GM21515 (cell line): Measurements from ENCODE around the gene GGT6.

Experiments used
- ATAC-seq: cut with Tn5 transposase; IDR thresholded peaks from one replicate; pipeline ENCODE4 v1.9.1; 2021; ENCODE audit not compliant: unreplicated experiment

GGT6 gene

GRCh38 chr17:4527566-4528125 is 32.7 kb downstream of the GGT6 start:
- no peak for ATAC-seq

GRCh38 chr17:4527134-4527533 is 33.2 kb downstream of the GGT6 start:
- no peak for ATAC-seq

DNA sequence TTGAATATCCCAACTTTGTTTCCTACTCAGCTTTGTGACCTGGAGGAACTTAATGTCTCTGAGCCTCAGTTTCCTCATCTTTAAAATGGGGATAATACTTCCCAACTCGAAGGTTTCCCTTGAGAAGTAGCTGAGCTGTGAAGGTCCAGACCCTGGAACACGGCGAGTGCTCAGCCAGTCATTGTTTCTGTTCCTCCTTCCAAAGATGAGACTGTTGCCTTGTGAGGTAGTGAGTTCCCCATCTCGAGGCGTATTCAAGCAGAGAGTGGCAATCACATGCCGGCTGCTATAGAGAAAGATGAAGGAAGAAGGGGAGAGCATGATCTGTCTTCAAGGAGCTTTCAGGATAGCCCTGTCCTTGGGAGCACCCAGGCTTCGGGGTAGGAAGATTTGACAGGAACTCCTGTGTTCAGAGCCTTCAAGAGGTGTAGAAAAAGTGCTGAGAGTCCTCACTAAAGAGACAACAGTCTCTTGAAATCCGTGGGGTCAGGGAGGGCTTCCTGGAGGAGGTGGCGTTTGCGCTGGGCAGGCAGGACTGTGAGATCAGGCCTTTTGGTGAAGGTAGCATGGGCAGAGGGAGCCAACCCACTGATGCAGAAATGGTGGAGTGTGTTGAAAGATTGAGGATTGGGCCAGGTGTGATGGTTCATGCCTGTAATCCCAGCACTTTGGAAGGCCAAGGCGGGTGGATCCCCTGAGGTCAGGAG is 34.5 kb downstream of the GGT6 start:
- no peak for ATAC-seq

DNA sequence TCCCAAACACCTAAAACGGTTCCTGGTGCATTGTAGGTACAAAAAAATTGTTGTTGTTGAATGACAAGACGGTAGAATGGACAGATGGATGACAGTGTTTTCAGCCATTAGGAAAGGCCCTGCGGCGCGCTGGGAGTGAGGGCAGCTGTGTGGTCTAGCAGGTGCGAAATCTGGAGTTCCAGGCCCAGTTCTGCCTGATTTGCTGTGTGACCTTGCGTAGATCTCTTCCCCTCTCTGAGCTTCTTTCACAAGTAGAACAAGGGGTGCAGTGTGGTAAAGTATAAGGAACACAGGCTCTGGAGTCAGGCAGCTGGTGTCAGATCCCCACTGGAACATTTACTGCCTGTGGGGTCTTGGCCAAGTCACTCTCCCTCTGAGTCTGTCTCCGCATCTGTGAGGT is 36.4 kb downstream of the GGT6 start:
- ATAC-seq, result no peak

DNA sequence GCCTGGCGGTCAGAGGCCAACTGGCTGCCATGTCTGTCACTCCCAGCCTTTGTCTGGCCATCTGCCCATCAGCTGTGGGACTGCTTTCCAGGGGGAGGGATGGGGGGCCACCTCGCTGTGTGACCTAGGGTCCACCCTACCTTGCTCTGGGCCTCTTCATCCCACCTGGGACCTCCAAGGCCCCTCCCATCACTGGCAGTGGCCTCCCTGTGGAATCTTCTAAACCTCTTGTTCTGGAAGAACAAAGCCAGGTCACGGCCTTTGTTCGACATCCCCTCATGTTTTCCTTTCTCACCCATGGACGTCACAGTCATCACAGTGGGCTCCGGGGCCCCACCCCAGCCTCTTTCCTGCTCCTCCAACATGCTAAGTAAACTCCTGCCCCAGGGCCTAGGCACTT is 37.7 kb downstream of the GGT6 start:
- no peak for ATAC-seq

DNA sequence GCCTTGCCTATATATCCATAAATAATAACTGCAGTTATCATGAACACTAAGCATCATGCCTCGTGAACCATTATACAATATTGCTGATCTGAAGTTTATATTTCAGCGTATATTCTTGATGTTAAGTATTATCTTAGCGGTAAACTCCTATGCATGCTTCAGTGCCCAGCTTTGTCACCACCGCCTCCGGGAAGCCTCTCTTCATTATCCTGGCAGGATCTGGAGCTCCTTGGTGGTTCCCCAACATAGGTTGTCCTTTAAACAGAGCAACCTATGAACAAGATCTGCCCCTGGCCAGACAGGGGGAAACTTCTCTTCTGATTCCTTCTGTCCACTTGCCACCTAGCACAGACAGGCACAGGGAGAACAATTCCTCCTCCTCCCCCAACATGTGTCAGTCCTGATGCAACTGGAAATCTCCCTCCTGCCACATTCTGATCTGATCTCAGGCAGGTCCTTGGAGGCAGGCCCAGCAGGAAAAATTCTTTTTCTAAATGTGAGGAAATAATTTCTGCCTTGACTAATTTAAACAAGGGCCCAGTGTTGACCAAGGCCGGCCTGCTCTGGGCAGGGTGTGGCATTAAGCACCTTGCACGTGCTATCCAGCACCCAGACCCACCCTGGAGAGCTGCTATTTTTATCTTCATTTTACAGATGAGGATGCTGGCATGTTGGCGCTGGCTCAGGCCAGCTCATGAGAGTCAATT is 39.3 kb downstream of the GGT6 start:
- no peak for ATAC-seq

- no peak for ATAC-seq
These were observed 40.1 kb downstream of the GGT6 start for GRCh38 chr17:4520060-4520893.

DNA sequence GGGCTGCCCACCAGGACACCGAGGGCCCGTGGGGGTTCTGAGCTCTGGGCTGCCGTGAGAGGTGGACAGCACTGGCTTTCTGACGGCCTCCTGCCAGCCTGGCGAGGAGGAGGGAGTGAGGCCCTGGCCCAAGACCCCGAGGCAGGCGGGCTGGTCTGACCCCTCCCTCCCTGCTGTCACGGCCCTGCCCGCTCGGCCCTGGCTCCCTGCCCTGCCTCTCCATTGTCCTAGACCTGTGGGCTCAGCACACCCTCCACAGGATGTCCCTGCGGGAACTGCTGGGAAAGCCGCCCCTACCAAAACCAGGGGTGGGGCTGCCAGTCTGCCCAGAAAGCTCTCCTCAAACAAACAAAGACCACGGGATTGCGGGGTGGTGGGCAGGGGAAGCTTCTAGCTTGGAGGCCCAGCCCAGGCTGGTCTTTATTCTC is 41.0 kb downstream of the GGT6 start:
- ATAC-seq, result no peak

DNA sequence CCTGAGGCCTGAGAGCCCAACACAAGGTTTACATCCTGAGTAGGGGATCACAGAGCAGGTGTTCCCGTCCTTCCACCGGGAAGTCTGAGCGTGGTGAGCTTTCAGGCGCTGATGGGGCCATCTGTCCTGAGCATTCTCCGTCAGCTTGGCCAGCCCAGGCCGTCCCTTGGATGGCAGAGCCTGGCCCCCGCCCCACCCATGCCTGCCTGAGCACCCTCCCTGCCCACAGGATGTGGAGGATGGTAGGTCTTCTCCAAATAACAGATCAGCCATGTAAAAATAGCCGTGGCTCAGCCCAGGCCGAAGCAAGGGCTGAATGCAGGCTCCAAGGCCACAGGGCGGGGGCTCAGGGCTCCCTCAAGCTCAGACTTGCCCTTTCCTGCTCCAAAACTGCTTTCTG is 41.5 kb downstream of the GGT6 start:
- ATAC-seq, result no peak

GRCh38 chr17:4516735-4517134 is 43.6 kb downstream of the GGT6 start:
- ATAC-seq, result no peak

- ATAC-seq, result no peak
These were observed 44.9 kb downstream of the GGT6 start for GRCh38 chr17:4515501-4515900.

GRCh38 chr17:4514779-4515178 is 45.6 kb downstream of the GGT6 start:
- no peak for ATAC-seq

DNA sequence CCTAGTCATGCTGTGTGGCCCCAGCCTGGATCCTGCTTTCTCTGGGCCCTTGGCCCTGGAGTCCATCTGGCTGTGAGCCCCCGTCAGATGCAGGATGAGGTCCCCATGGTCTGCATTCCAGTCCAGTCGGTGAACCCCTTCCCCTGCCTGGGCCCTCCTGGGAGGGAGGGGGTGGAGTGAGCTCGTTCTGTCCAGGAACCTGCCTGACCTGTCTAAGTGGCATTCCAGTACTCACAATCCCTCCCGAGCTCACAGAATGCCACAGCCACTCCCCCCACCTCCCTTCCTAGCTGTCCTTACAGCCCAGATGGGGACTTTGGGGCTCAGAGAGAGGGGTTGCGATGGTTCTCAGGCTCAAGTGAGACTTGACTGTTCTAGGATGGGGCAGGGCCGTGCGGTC is 46.2 kb downstream of the GGT6 start:
- ATAC-seq, result no peak

DNA sequence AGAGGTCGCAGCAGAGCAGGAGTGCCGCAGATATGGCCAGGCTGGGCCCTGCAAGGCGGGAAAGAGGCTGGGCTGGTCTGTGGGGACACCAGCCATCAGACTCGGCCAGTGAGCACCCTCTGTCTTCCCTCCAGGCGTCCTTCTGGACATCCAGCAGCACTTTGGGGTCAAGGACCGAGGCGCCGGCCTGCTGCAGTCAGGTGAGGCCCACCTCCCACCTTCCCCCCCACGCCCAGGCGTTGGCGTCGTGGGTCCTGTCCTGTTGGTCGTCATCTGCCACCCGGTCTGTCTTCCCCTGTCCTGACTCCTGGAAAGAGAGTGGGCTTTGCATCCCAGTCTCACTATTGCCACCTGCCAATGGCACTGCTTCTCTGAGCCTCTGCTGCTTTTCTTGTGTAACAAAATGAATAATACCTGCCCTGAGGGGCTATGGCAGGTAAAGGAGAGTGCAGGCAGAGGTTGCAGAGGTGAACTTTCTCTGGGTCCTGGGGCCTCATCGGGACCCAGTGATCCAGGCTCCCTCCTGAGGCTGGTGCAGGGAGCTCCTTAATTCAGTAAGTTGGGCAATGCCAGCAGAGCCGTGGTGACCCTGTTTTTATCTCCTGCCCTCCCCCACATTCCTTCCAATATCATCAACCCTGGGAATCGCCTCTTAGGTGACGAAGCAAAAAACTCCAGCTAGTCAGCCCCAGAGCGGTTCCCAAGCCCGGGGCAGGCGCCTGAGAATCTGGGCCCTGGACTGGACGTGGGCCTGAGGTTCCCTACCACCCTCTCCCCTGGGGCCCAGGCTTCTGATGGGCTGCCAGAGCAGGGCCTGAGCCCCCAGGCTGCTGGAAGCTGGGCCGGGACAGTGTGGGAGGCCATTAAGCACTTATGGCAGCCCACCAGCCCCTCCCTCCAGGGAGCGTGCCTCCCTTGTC is 47.0 kb downstream of the GGT6 start:
- ATAC-seq, result no peak

- no peak for ATAC-seq
These were observed 47.9 kb downstream of the GGT6 start for GRCh38 chr17:4512156-4513112.

GRCh38 chr17:4511199-4511932 is 49.0 kb downstream of the GGT6 start:
- ATAC-seq, result no peak

- ATAC-seq, result no peak
These were observed 49.8 kb downstream of the GGT6 start for GRCh38 chr17:4510618-4510941.

- no peak for ATAC-seq
These were observed 50.3 kb downstream of the GGT6 start for GRCh38 chr17:4509923-4510617.
